Neural crest cell (in vitro differentiated cells): ENCODE measurements around the gene SMCHD1. TPM values are rescaled to one million over a fixed set of nuclear protein-coding genes. Genes with fewer than 3 reads are reported as not detected.

Experiments
- DNase-seq: peaks from one replicate; pipeline ENCODE4 v3.0.0; 2021; ENCODE audit warnings: low read depth, mixed read lengths, low spot score
- H3K27ac Mint-ChIP-seq: one replicate; pipeline ENCODE4 v1.8.0; 2021; ENCODE audit warnings: mild to moderate bottlenecking, mixed read lengths; ENCODE audit not compliant: unreplicated experiment
- H3K27me3 Mint-ChIP-seq: 2 replicates; pipeline ENCODE4 v1.8.0; 2021; ENCODE audit warnings: low read depth, mild to moderate bottlenecking, mixed read lengths
- H3K36me3 Mint-ChIP-seq: 2 replicates; pipeline ENCODE4 v1.8.0; 2021; ENCODE audit warnings: low read depth, mild to moderate bottlenecking, mixed read lengths
- H3K4me1 Mint-ChIP-seq: 2 replicates; pipeline ENCODE4 v1.8.0; 2021; ENCODE audit warnings: mixed read lengths
- H3K4me3 Mint-ChIP-seq: one replicate; pipeline ENCODE4 v1.8.0; 2021; ENCODE audit warnings: mild to moderate bottlenecking, mixed read lengths
- H3K9me3 Mint-ChIP-seq: 2 replicates; pipeline ENCODE4 v1.8.0; 2021; ENCODE audit warnings: mixed read lengths
- total RNA-seq: library from RNA; stranded (reverse); gene quantifications from 2 replicates; pipeline ENCODE4 v1.2.1, GENCODE V29; 2021
- TF ChIP-seq, protein P1 (sequence below): fragments of 200-600 bp; sonication (generic); conservative IDR thresholded peaks from 2 replicates; pipeline ENCODE4 v1.5.0; 2021; ENCODE audit warnings: antibody characterized with exemption, mild to moderate bottlenecking

SMCHD1 gene
- total RNA-seq, 1 donor from 2014 or later, result 66.3 TPM

- Mint-ChIP-seq H3K4me3 (no peak overlapping the region), H3K27me3 (no peaks in the 10 kb centered on the region), H3K27ac (no peak overlapping the region), H3K36me3 (peaks cover 3% of the 10 kb centered on the region), H3K9me3 (peaks cover 17% of the 10 kb centered on the region), H3K4me1 (no peaks in the 10 kb centered on the region)
- TF ChIP-seq, protein P1, sequence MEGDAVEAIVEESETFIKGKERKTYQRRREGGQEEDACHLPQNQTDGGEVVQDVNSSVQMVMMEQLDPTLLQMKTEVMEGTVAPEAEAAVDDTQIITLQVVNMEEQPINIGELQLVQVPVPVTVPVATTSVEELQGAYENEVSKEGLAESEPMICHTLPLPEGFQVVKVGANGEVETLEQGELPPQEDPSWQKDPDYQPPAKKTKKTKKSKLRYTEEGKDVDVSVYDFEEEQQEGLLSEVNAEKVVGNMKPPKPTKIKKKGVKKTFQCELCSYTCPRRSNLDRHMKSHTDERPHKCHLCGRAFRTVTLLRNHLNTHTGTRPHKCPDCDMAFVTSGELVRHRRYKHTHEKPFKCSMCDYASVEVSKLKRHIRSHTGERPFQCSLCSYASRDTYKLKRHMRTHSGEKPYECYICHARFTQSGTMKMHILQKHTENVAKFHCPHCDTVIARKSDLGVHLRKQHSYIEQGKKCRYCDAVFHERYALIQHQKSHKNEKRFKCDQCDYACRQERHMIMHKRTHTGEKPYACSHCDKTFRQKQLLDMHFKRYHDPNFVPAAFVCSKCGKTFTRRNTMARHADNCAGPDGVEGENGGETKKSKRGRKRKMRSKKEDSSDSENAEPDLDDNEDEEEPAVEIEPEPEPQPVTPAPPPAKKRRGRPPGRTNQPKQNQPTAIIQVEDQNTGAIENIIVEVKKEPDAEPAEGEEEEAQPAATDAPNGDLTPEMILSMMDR, result no peak
- DNase-seq, result no peak
Measured at GRCh38 chr18:2636126-2636631, 19.3 kb upstream of the SMCHD1 start.

DNA sequence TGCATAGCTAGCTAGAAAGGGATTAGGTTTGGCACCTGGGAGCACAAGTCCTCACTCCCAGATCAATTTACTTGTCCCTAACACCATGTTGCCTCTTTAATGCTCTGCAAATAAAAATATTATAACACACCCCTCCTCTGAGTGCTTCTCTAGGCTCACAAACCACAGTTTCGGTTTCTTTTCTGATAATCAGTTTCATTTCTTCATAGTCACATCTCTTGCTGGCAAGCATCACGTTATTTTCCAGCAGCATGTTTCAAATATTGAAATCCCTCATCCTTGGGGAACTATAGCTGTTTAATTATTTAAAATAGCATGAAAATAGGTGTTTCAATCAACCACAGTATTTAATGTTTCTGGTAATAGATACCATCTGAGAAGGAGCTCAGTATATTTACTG lies 13.9 kb upstream of the SMCHD1 start:
- H3K36me3 Mint-ChIP-seq, result no peaks in the 10 kb centered on the region
- no peak overlapping the region for H3K4me3 Mint-ChIP-seq
- no peaks in the 10 kb centered on the region for H3K4me1 Mint-ChIP-seq
- no peaks in the 10 kb centered on the region for H3K9me3 Mint-ChIP-seq
- DNase-seq, result no peak
- TF ChIP-seq, protein P1, result no peak
- no peak overlapping the region for H3K27ac Mint-ChIP-seq
- no peaks in the 10 kb centered on the region for H3K27me3 Mint-ChIP-seq

- no peak overlapping the region for H3K27ac Mint-ChIP-seq
- no peaks in the 10 kb centered on the region for H3K4me1 Mint-ChIP-seq
- no peaks in the 10 kb centered on the region for H3K36me3 Mint-ChIP-seq
- H3K9me3 Mint-ChIP-seq, result no peaks in the 10 kb centered on the region
- no peaks in the 10 kb centered on the region for H3K27me3 Mint-ChIP-seq
- TF ChIP-seq, protein P1, result no peak
- no peak overlapping the region for H3K4me3 Mint-ChIP-seq
- DNase-seq, result no peak
Measured at GRCh38 chr18:2642771-2643170, 12.8 kb upstream of the SMCHD1 start.

DNA sequence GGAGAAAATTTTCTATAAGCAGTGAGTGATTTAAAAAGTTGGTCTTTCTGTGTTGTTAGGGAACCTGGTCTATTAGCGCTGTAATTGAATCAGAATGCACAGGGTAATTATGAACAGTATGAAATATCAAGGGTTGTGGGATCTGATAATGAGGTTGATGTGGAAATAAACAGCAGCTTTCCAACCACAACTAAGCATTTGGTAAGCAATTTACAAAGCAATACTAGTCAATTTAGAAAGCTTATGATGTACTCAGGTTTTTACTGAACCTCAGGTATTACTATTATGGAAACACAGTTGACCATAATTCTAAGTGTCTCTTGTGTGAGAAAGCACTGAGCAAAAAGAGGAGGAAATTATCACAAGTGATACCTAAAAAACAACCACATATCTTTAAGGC lies 11.0 kb upstream of the SMCHD1 start:
- Mint-ChIP-seq H3K27ac (no peak overlapping the region), H3K9me3 (no peaks in the 10 kb centered on the region)
- TF ChIP-seq, protein P1, result no peak

DNA sequence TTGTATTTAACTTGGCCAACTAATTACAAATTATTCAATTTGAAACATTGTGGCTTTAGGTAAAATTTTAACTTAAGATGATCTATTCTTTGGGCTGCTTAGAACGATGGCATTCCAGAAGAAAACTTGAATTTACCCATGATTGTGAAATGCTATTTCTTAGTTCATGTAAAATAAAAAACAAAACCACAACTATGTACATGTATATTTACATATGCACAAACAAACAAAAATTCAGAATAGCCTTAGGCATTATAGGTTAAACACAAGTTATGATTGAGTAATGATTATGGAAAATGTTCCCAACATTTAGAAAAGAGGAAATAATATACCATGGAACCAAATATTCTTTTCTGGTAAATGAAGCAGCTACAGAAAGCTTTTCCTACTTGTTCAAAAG lies 3.5 kb upstream of the SMCHD1 start:
- peaks cover 20% of the 10 kb centered on the region for H3K27me3 Mint-ChIP-seq
- TF ChIP-seq, protein P1, result no peak

More for the DNA sequence above, 11.0 kb upstream of the SMCHD1 start:
- DNase-seq, result no peak
- H3K27me3 Mint-ChIP-seq, result no peaks in the 10 kb centered on the region
- no peak overlapping the region for H3K4me3 Mint-ChIP-seq
- H3K36me3 Mint-ChIP-seq, result no peaks in the 10 kb centered on the region
- no peaks in the 10 kb centered on the region for H3K4me1 Mint-ChIP-seq

More for the DNA sequence above, 3.5 kb upstream of the SMCHD1 start:
- Mint-ChIP-seq H3K9me3 (no peaks in the 10 kb centered on the region), H3K4me1 (peaks cover 11% of the 10 kb centered on the region), H3K4me3 (peak overlapping the region; percentile 47), H3K27ac (no peak overlapping the region), H3K36me3 (no peaks in the 10 kb centered on the region)
- DNase-seq, result no peak
